ENCODE data around the gene ASB14.
A peak's percentile ranks its signal among the peaks of the same experiment; 100 is the strongest.

The ASB14 gene

GRCh38 chr3:57257678-57258077, 34.8 kb downstream of the ASB14 start:
- DNase-seq = no peak

GRCh38 chr3:57256844-57257243, 35.6 kb downstream of the ASB14 start:
- no peak for DNase-seq

GRCh38 chr3:57252404-57252803, 40.1 kb downstream of the ASB14 start:
- peak in 3 of 4 experiments; percentile 28 to 43 (median 34) for DNase-seq

GRCh38 chr3:57244946-57245345, 47.5 kb downstream of the ASB14 start:
- no peak for DNase-seq

GRCh38 chr3:57234613-57235575, 57.6 kb downstream of the ASB14 start:
- DNase-seq = peak in 2 of 4 experiments; percentile 5 to 10

GRCh38 chr3:57233799-57234198, 58.7 kb downstream of the ASB14 start:
- DNase-seq = no peak

GRCh38 chr3:57230006-57230405, 62.5 kb downstream of the ASB14 start:
- DNase-seq = peak in 1 of 4 experiments; percentile 5

GRCh38 chr3:57227930-57228751, 64.3 kb downstream of the ASB14 start:
- peak; percentile 43 to 77 (median 56) for DNase-seq

GRCh38 chr3:57227204-57227929, 65.1 kb downstream of the ASB14 start, which contains the start of gene APPL1:
Gene APPL1, plus strand, starts transcription at chr3:57227729. Its CDS starts 155 bp downstream, at chr3:57227884.
- peak; percentile 96 to 99 (median 97) for DNase-seq

GRCh38 chr3:57226176-57226575, 66.3 kb downstream of the ASB14 start:
- DNase-seq = peak; percentile 7 to 56 (median 26)

GRCh38 chr3:57224856-57225255, 67.6 kb downstream of the ASB14 start:
- no peak for DNase-seq

GRCh38 chr3:57221883-57222282, 70.6 kb downstream of the ASB14 start:
- peak in 1 of 4 experiments; percentile 20 for DNase-seq

Data from suppressor macrophage (primary cell).